IPS-18c (cell line): ENCODE results near the gene SMYD3.
"Not testable (repeated sequence)": the region's sequence is repeated elsewhere in the genome, so short reads cannot be mapped to it uniquely, and the experiment has no call there.

Experiments
- H3K4me3 ChIP-seq: 2 replicates; pipeline ENCODE4 v1.7.0; 2013; ENCODE audit warnings: low read depth, mild to moderate bottlenecking, low read length, moderate library complexity; ENCODE audit not compliant: insufficient read depth
- H3K9me3 ChIP-seq: one replicate; pipeline ENCODE4 v1.6.1; 2013; ENCODE audit warnings: mild to moderate bottlenecking, low read length, moderate library complexity; ENCODE audit not compliant: control insufficient read depth, insufficient read depth

The SMYD3 gene

DNA sequence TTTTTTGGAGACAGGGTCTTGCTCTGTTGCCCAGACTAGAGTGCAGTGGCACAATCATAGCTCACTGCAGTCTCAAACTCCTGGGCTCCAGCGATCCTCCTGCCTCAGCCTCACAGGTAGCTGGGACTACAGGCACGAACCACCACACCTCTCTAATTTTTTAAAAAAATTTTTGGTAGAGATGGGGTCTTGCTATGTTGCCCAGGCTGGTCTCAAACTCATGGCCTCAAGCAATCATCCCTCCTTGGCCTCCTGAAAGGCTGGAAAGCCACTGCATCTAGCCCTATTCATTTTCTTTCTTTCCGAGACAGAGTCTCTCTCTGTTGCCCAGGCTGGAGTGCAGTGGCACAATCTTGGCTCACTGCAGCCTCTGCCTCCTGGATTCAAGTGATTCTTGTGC is 793.1 kb downstream of the SMYD3 start:
- not testable (repeated sequence) for H3K9me3 ChIP-seq, H3K4me3 ChIP-seq

DNA sequence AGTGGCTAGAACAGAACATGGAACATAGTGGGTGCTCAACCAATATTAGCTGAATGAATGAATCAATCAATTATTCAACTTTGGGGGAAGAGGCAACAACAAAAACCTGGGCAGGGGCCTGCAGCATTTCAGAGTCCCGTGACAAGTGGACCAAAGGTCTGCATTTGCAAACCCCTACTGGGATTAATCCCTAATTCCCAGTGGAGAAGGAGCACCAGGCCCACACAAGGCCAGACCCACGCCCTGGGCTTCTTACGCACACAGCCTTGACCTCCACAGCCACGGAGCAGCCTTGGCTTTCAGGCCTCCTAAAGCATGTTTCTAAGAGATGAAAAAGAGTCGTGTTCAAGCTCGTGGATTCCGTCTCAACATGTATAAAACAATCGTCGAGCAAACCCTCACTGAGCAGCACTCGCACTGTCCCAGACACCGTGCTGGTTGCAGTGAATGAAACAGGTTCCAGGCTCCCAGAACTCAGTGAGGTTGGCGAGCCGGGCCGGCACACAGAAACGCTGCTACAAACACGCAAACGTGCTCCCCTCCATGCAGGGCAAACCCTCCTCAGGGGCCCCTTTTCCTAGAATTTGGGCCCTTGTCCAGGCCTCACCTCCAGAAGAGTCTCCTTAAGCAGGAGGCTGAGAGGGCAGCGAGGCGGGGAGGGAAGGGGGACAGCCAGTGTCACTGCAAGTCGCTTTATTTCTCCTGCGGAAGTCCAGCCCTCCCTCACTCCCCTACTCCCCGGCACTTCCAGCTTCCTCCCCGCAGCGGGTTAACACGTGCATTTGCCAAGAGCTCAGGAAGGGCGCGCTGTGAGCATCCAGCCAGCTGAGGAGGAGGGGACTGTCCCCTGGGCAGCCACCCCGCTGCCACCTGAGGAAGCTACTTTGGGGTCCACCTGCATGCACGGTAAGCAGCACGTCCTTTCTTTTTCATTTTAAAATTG is 795.8 kb downstream of the SMYD3 start:
- no peaks in the 10 kb centered on the region for H3K9me3 ChIP-seq
- no peak overlapping the region for H3K4me3 ChIP-seq

DNA sequence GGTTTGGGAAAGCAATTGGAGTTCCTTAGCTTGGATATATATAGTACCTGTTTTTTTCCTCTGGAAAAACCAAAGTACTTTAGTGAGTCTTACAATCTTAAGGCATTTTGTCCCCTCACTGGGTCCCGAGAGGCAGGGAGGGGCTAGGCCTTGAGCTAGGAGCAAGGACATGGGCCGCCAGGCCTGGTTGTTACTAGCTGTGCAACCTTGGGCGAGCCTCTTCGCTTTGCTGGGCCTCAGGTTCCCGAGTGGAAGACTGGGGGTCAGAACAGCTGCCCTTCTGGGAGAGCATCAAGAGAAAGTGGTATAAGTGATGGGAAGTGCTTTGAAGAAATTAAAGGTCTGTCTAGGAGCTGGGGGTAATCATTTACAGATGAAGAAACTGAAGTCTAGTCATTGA is 799.1 kb downstream of the SMYD3 start:
- Histone ChIP-seq H3K9me3 (no peaks in the 10 kb centered on the region), H3K4me3 (no peak overlapping the region)

DNA sequence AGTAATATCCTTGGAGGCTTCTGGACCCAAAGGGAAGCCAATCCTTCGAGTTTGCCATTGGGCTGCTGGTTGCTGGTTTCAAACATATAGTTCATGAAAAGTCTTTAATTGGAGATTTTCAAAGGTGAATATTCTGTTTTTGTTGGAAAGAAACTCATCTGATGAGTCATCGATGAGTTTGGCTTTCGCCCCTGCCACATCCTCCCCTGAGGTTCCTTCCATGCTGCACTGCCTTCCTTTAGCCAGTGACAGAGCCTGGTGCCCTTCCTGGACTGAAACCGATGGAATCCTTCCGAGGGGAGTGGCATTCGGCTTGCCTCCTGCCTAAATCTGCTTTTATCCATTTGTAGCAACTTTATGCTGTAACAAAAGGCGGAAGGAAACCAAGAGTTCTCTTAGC is 802.3 kb downstream of the SMYD3 start:
- Histone ChIP-seq H3K4me3 (no peak overlapping the region), H3K9me3 (no peaks in the 10 kb centered on the region)

DNA sequence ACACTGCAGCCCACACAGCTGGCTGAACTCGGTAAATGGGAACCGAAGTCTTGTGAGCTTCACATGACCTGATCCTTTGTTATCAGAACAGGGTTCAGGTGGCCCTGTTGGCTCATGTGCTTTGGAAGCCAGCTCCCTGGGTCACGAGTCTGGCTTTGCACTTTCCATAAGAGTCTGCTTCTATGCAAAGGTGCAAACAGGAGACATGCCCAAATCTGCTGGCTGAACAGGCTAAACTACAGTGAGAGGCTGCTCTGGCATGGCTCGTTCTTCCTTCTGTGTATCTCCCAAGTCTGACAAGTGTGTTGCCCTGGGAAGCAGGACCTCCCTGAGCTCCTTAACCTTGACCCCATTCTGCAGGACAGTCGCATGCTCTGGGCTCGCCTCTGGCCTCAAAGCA is 802.7 kb downstream of the SMYD3 start:
- no peak overlapping the region for H3K4me3 ChIP-seq
- no peaks in the 10 kb centered on the region for H3K9me3 ChIP-seq

DNA sequence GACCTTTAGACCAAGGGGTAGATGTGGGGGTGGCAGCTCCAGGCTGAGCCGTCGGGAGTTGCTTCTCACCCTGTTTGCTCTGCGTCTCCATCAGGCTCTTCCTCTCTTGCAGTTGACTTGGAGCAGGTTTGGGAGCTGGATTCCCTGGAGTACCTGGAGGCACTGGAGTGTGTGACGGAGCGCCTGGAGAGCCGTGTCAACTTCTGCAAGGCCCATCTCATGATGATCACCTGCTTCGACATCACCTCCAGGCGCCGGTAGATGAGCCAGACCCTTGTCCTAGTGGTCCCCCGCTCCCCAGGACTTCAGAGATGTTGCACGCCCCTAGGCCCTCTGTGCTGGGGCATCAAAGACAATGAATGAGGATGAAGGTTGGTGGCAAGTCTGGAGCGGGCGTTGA is 804.7 kb downstream of the SMYD3 start:
- H3K4me3 ChIP-seq, result no peak overlapping the region
- H3K9me3 ChIP-seq, result no peaks in the 10 kb centered on the region

DNA sequence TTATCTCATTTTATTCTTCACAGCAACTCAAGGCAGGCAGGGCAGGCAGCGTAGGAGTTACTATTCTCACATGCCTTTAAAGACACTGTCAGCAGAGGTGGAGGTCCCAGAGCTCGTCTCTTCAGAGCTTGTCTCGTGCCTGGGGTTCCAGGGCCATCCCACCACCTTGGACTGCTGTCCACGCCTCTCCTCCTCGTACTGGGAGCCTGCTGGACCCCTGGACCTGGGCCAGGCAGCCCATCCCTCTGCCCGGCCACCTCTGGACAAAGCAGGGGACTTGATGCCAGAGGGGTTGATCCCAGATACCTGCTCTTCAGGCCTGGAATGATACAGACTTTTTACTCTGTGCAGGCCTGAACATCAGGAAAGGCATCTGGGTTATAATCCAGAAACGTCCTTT is 805.4 kb downstream of the SMYD3 start:
- H3K4me3 ChIP-seq, result no peak overlapping the region
- no peaks in the 10 kb centered on the region for H3K9me3 ChIP-seq

DNA sequence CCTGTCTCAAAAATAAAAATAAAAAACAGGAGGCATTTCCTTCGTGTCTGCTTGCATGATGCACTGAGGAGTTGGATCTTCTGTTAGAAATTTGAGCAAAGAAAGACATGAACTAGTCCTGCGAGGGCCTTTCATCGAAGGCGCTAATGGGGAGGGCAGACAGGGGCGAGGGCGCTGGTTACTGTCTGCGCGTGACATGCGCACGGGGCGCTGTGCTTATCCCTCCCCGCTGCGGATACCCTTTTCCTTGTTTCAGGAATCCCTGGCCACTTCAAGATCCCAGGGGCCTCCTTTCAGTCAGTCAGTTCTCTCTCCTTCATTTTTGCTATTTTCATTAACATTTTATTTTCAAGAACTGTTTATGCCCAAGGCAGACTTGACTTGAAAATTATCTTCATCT is 806.4 kb downstream of the SMYD3 start:
- Histone ChIP-seq H3K9me3 (no peaks in the 10 kb centered on the region), H3K4me3 (no peak overlapping the region)
